Body of pancreas (tissue), 4 donors: ENCODE results near the gene SENP6. TPM values are rescaled to one million over a fixed set of nuclear protein-coding genes. Genes with fewer than 3 reads are reported as not detected.
"Not testable (repeated sequence)": the region's sequence is repeated elsewhere in the genome, so short reads cannot be mapped to it uniquely, and the experiment has no call there.

Experiments used
- ATAC-seq: fragments of 150-250 bp; one replicate; pipeline ENCODE4 v1.9.1; 2016
- DNase-seq, 4 donors: peaks; one replicate each; pipeline ENCODE4 v3.0.0-alpha.2; 2019
- H3K27ac ChIP-seq, 4 donors: fragments of 200-600 bp; sonication (generic); 1 replicate in 3 of 4; 2 replicates in 1 of 4; pipeline versions ENCODE4 v1.5.1 to v1.6.1; 2016 to 2019; ENCODE audit warnings: mild to moderate bottlenecking in 1 of 4, mixed read lengths in 1 of 4, moderate library complexity in 1 of 4
- H3K27me3 ChIP-seq, 2 donors: fragments of 200-600 bp; sonication (generic); one replicate each; pipeline ENCODE4 v1.6.0; 2016; ENCODE audit warnings: mild to moderate bottlenecking in 1 of 2
- H3K36me3 ChIP-seq, 2 donors: fragments of 200-600 bp; sonication (generic); replicated peaks in 1 of 2; 2 replicates each; pipeline ENCODE4 v1.5.1; 2016; ENCODE audit warnings: low read depth in 2 of 2; ENCODE audit not compliant: insufficient read depth in 1 of 2
- H3K4me1 ChIP-seq: fragments of 200-600 bp; sonication (generic); one replicate; pipeline ENCODE4 v1.6.0; 2016
- H3K4me3 ChIP-seq, 2 donors: fragments of 200-600 bp; sonication (generic); 1 replicate in 1 of 2; 2 replicates in 1 of 2; pipeline ENCODE4 v1.5.1; 2016 to 2019
- H3K9me3 ChIP-seq, 3 donors: fragments of 200-600 bp; sonication (generic); 1 replicate in 2 of 3; 2 replicates in 1 of 3; pipeline ENCODE4 v1.5.1; 2016
- POLR2A ChIP-seq, 3 donors: fragments of 450-650 bp; IDR thresholded peaks; one replicate each; pipeline ENCODE4 v1.6.1; 2016; ENCODE audit warnings: antibody characterized with exemption in 3 of 3, mild to moderate bottlenecking in 2 of 3
- WGBS, 2 donors: methylation state at CpG; one replicate each; pipeline ENCODE4 v1.1.5; 2017; 5-methylcytosine and 5-hydroxymethylcytosine counted together
- intact Hi-C: fragments of 100-400 bp; cut with DNase I; formaldehyde crosslinking; loops from one replicate; pipeline ENCODE4 v1.15.1; 2023
- total RNA-seq, 2 donors: library from RNA; depleted of rRNA; stranded (reverse); fragments of >200 nt; gene quantifications; one replicate each; pipeline ENCODE4 v1.1.0, GENCODE V29; 2016
- TF ChIP-seq, protein P1 (sequence below), 7 experiments: fragments of 450-650 bp in 4 of 7; fragments of 200-600 bp in 3 of 7; sonication (generic) in 3 of 7; IDR thresholded peaks; one replicate each; pipeline ENCODE4 v1.5.1; 2016 to 2019; ENCODE audit warnings: antibody characterized with exemption in 7 of 7

Gene SENP6
- total RNA-seq, 2 donors from 2014 or later: 68.6 to 75.2 TPM

DNA sequence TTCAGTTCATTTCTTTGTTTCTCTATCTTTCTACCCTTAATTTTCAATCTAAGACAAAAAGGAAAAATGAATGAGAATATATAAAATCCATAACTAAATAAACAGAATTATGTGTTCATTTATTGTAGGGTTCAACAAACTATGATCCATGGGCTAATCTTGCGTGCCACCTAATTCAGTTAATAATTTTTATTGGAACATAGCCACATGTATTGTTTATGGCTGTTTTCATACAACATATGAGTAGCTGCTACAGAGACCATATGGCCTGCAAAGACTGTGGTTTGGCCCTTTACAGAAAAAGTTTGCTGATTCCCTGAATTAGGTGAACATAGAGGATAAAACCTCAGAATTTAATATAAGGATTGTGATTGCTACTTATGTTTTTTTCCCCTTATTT lies 21.8 kb downstream of the SENP6 start:
- DNase-seq (no peak), ATAC-seq (no peak)
- TF ChIP-seq, protein P1, sequence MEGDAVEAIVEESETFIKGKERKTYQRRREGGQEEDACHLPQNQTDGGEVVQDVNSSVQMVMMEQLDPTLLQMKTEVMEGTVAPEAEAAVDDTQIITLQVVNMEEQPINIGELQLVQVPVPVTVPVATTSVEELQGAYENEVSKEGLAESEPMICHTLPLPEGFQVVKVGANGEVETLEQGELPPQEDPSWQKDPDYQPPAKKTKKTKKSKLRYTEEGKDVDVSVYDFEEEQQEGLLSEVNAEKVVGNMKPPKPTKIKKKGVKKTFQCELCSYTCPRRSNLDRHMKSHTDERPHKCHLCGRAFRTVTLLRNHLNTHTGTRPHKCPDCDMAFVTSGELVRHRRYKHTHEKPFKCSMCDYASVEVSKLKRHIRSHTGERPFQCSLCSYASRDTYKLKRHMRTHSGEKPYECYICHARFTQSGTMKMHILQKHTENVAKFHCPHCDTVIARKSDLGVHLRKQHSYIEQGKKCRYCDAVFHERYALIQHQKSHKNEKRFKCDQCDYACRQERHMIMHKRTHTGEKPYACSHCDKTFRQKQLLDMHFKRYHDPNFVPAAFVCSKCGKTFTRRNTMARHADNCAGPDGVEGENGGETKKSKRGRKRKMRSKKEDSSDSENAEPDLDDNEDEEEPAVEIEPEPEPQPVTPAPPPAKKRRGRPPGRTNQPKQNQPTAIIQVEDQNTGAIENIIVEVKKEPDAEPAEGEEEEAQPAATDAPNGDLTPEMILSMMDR (IDR thresholded peaks at IDR 0.05): no peak
- TF ChIP-seq POLR2A (IDR thresholded peaks at IDR 0.05): no peak
- Histone ChIP-seq H3K27ac (no peak overlapping the region), H3K9me3 (no peaks in the 10 kb centered on the region), H3K4me3 (no peak overlapping the region), H3K36me3 (peaks cover 0 to 7% of the 10 kb centered on the region in 2 donors), H3K4me1 (peaks cover 38% of the 10 kb centered on the region), H3K27me3 (no peaks in the 10 kb centered on the region)
- WGBS, 2 donors: 78 to 85% methylated on average over 1 of the region's 1 CpG
- intact Hi-C loops: no loop called here

- Histone ChIP-seq H3K4me1 (peaks cover 30% of the 10 kb centered on the region), H3K4me3 (no peak overlapping the region), H3K36me3 (peaks cover 0 to 7% of the 10 kb centered on the region in 2 donors), H3K27ac (no peak overlapping the region), H3K27me3 (no peaks in the 10 kb centered on the region), H3K9me3 (no peaks in the 10 kb centered on the region)
- intact Hi-C loops: no loop called here
- WGBS, 2 donors: 75 to 78% methylated on average over 4 of the region's 4 CpGs
- no peak for DNase-seq
- no peak for ATAC-seq
- no peak for TF ChIP-seq POLR2A (IDR thresholded peaks at IDR 0.05)
- TF ChIP-seq, protein P1 (IDR thresholded peaks at IDR 0.05): no peak
Observed at GRCh38 chr6:75624335-75624734, 22.7 kb downstream of the SENP6 start.

DNA sequence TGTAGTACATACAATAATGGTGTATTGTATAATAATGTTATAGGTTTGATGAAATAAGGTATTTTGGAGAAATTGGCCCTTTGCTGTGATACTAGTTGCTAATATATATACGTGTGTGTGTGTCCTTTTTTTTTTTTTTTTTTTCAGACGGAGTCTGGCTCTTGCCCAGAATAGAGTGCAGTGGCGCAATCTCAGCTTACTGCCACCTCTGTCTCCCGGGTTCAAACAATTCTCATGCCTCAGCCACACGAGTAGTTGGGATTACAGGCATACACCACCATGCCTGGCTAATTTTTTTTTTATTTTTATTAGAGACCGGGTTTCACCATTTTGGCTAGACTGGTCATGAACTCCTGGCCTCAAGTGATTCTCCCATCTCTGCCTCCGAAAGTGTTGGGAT lies 23.3 kb downstream of the SENP6 start:
- no peaks in the 10 kb centered on the region for H3K27me3 ChIP-seq
- no peak for ATAC-seq
- H3K4me1 ChIP-seq: peaks cover 24% of the 10 kb centered on the region
- intact Hi-C loops: no loop called here
- no peak overlapping the region for H3K27ac ChIP-seq
- no peak for TF ChIP-seq POLR2A (IDR thresholded peaks at IDR 0.05)
- peaks cover 0 to 7% of the 10 kb centered on the region in 2 donors for H3K36me3 ChIP-seq
- H3K4me3 ChIP-seq: no peak overlapping the region
- DNase-seq: no peak
- WGBS, 2 donors: 77 to 79% methylated on average over 7 of the region's 7 CpGs
- H3K9me3 ChIP-seq: no peaks in the 10 kb centered on the region

DNA sequence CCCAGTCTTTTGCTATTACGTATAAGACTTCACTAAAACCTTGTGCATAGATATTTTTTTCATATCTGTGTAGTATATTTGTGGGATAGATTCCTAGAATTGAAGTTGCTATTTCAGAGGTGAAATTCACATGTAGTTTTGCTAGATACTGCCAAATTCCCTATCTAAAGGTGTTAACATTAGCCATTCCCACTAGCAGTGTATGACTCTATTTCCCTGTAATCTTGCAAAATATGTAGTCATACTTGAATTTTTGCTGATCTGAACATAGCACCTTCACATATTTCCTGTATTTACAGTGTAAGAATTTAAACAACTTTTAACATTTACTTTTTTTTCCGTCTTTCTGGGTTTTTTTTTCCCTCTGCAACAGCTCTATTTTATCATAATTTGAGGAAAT lies 24.9 kb downstream of the SENP6 start:
- intact Hi-C loops: no loop called here
- no peak for DNase-seq
- Histone ChIP-seq H3K4me3 (no peak overlapping the region), H3K4me1 (peaks cover 9% of the 10 kb centered on the region), H3K27me3 (no peaks in the 10 kb centered on the region), H3K27ac (no peak overlapping the region), H3K36me3 (peaks cover 0 to 7% of the 10 kb centered on the region in 2 donors), H3K9me3 (no peaks in the 10 kb centered on the region)
- TF ChIP-seq, protein P1 (IDR thresholded peaks at IDR 0.05): no peak
- no peak for TF ChIP-seq POLR2A (IDR thresholded peaks at IDR 0.05)
- 91 to 93% methylated on average over 2 of the region's 2 CpGs for whole genome bisulfite sequencing, 2 donors
- ATAC-seq: no peak

GRCh38 chr6:75627708-75628107 lies 26.0 kb downstream of the SENP6 start:
- 92 to 99% methylated on average over 9 of the region's 9 CpGs for WGBS, 2 donors
- H3K9me3 ChIP-seq, DNase-seq, H3K4me3 ChIP-seq, H3K27ac ChIP-seq, H3K36me3 ChIP-seq, intact Hi-C loops, ATAC-seq, H3K27me3 ChIP-seq: not testable (repeated sequence)
- peaks cover 10% of the 10 kb centered on the region for H3K4me1 ChIP-seq

- WGBS, 2 donors: 84 to 85% methylated on average over 5 of the region's 5 CpGs
- peaks cover 0 to 4% of the 10 kb centered on the region in 2 donors for H3K36me3 ChIP-seq
- no peak overlapping the region for H3K27ac ChIP-seq
- intact Hi-C loops: no loop called here
- no peak for TF ChIP-seq POLR2A (IDR thresholded peaks at IDR 0.05)
- TF ChIP-seq, protein P1 (IDR thresholded peaks at IDR 0.05): no peak
- peaks cover 15% of the 10 kb centered on the region for H3K4me1 ChIP-seq
- no peak overlapping the region for H3K4me3 ChIP-seq
- H3K9me3 ChIP-seq: no peaks in the 10 kb centered on the region
- DNase-seq (no peak), ATAC-seq (no peak)
- no peaks in the 10 kb centered on the region for H3K27me3 ChIP-seq
Observed at GRCh38 chr6:75631859-75632635, 30.4 kb downstream of the SENP6 start.
